ENCODE measurements around the gene MAP1LC3B.

Gene MAP1LC3B

GRCh38 chr16:87443016-87443415 lies 50.9 kb downstream of the MAP1LC3B start:
- H3K4me3 ChIP-seq (ENCODE audit: low read length) = no peak overlapping the region
- no peaks in the 10 kb centered on the region for H3K79me2 ChIP-seq (ENCODE audit: control insufficient read depth, low read length)
- H3K4me1 ChIP-seq (ENCODE audit: control insufficient read depth, low read length) = no peaks in the 10 kb centered on the region
- H3K9me2 ChIP-seq (replicated peaks; ENCODE audit: control insufficient read depth, low read length) = no peaks in the 10 kb centered on the region
- no peaks in the 10 kb centered on the region for H3K9me3 ChIP-seq (ENCODE audit: control insufficient read depth, insufficient read depth, low read length)
- H3K27me3 ChIP-seq (ENCODE audit: control insufficient read depth, low read length) = no peaks in the 10 kb centered on the region
- TF ChIP-seq CTCF (IDR thresholded peaks at IDR 0.05; ENCODE audit: low read depth, low read length, poor library complexity, severe bottlenecking) (no peak), EZH2phosphoT487 (IDR thresholded peaks at IDR 0.05; ENCODE audit: borderline replicate concordance, low read length) (no peak)
- no peaks in the 10 kb centered on the region for H3F3A ChIP-seq (ENCODE audit: control insufficient read depth, insufficient read depth)
- H4K20me1 ChIP-seq (ENCODE audit: control insufficient read depth, insufficient read depth, low read depth, low read length) = no peaks in the 10 kb centered on the region
- no peaks in the 10 kb centered on the region for H3K36me3 ChIP-seq (ENCODE audit: control insufficient read depth, low read length)
- H3K27ac ChIP-seq (ENCODE audit: low read depth, low read length) = no peak overlapping the region
- H3K4me2 ChIP-seq (ENCODE audit: low read length) = no peak overlapping the region

GRCh38 chr16:87443964-87444363 lies 51.8 kb downstream of the MAP1LC3B start:
- Histone ChIP-seq H3K4me3 (ENCODE audit: low read length) (no peak overlapping the region), H3K36me3 (ENCODE audit: control insufficient read depth, low read length) (no peaks in the 10 kb centered on the region), H4K20me1 (ENCODE audit: control insufficient read depth, insufficient read depth, low read depth, low read length) (no peaks in the 10 kb centered on the region), H3K27me3 (ENCODE audit: control insufficient read depth, low read length) (no peaks in the 10 kb centered on the region), H3K9me2 (replicated peaks; ENCODE audit: control insufficient read depth, low read length) (no peaks in the 10 kb centered on the region), H3F3A (ENCODE audit: control insufficient read depth, insufficient read depth) (no peaks in the 10 kb centered on the region), H3K79me2 (ENCODE audit: control insufficient read depth, low read length) (no peaks in the 10 kb centered on the region), H3K4me1 (ENCODE audit: control insufficient read depth, low read length) (no peaks in the 10 kb centered on the region), H3K4me2 (ENCODE audit: low read length) (no peak overlapping the region), H3K27ac (ENCODE audit: low read depth, low read length) (no peak overlapping the region), H3K9me3 (ENCODE audit: control insufficient read depth, insufficient read depth, low read length) (no peaks in the 10 kb centered on the region)
- TF ChIP-seq EZH2phosphoT487 (IDR thresholded peaks at IDR 0.05; ENCODE audit: borderline replicate concordance, low read length) = no peak
- TF ChIP-seq CTCF (IDR thresholded peaks at IDR 0.05; ENCODE audit: low read depth, low read length, poor library complexity, severe bottlenecking) = no peak

- Histone ChIP-seq H3K9me2 (replicated peaks; ENCODE audit: control insufficient read depth, low read length) (no peaks in the 10 kb centered on the region), H3K9me3 (ENCODE audit: control insufficient read depth, insufficient read depth, low read length) (no peaks in the 10 kb centered on the region), H3K27me3 (ENCODE audit: control insufficient read depth, low read length) (no peaks in the 10 kb centered on the region), H3K79me2 (ENCODE audit: control insufficient read depth, low read length) (no peaks in the 10 kb centered on the region), H3K36me3 (ENCODE audit: control insufficient read depth, low read length) (no peaks in the 10 kb centered on the region), H3K4me1 (ENCODE audit: control insufficient read depth, low read length) (no peaks in the 10 kb centered on the region), H3K27ac (ENCODE audit: low read depth, low read length) (no peak overlapping the region), H3K4me3 (ENCODE audit: low read length) (no peak overlapping the region), H4K20me1 (ENCODE audit: control insufficient read depth, insufficient read depth, low read depth, low read length) (no peaks in the 10 kb centered on the region), H3K4me2 (ENCODE audit: low read length) (no peak overlapping the region), H3F3A (ENCODE audit: control insufficient read depth, insufficient read depth) (no peaks in the 10 kb centered on the region)
- TF ChIP-seq EZH2phosphoT487 (IDR thresholded peaks at IDR 0.05; ENCODE audit: borderline replicate concordance, low read length) (no peak), CTCF (IDR thresholded peaks at IDR 0.05; ENCODE audit: low read depth, low read length, poor library complexity, severe bottlenecking) (no peak)
These were observed 53.4 kb downstream of the MAP1LC3B start for GRCh38 chr16:87445486-87445885.

GRCh38 chr16:87446479-87446878 lies 54.3 kb downstream of the MAP1LC3B start:
- no peaks in the 10 kb centered on the region for H3F3A ChIP-seq (ENCODE audit: control insufficient read depth, insufficient read depth)
- H3K4me1 ChIP-seq (ENCODE audit: control insufficient read depth, low read length) = no peaks in the 10 kb centered on the region
- no peak overlapping the region for H3K4me3 ChIP-seq (ENCODE audit: low read length)
- no peak overlapping the region for H3K4me2 ChIP-seq (ENCODE audit: low read length)
- H3K36me3 ChIP-seq (ENCODE audit: control insufficient read depth, low read length) = no peaks in the 10 kb centered on the region
- no peak for TF ChIP-seq CTCF (IDR thresholded peaks at IDR 0.05; ENCODE audit: low read depth, low read length, poor library complexity, severe bottlenecking)
- no peaks in the 10 kb centered on the region for H3K79me2 ChIP-seq (ENCODE audit: control insufficient read depth, low read length)
- no peak overlapping the region for H3K27ac ChIP-seq (ENCODE audit: low read depth, low read length)
- no peaks in the 10 kb centered on the region for H3K27me3 ChIP-seq (ENCODE audit: control insufficient read depth, low read length)
- H4K20me1 ChIP-seq (ENCODE audit: control insufficient read depth, insufficient read depth, low read depth, low read length) = no peaks in the 10 kb centered on the region
- H3K9me2 ChIP-seq (replicated peaks; ENCODE audit: control insufficient read depth, low read length) = no peaks in the 10 kb centered on the region
- no peaks in the 10 kb centered on the region for H3K9me3 ChIP-seq (ENCODE audit: control insufficient read depth, insufficient read depth, low read length)

Measured in DOHH2 (cell line).